ENCODE data around the gene ZBTB8OS.
"Not testable (repeated sequence)": the region's sequence is repeated elsewhere in the genome, so short reads cannot be mapped to it uniquely, and the experiment has no call there.

The ZBTB8OS gene

GRCh38 chr1:32650752-32651460 is 556 bp upstream of the ZBTB8OS start, which contains the start of gene RBBP4:
RBBP4 (plus strand) TSS chr1:32651208; CDS start chr1:32651307, 99 bp downstream.
- peak; percentile 99 for DNase-seq (ENCODE audit: low spot score)

- DNase-seq (ENCODE audit: low spot score), result no peak
Observed at GRCh38 chr1:32647308-32648134, 2.8 kb downstream of the ZBTB8OS start.

- no peak for DNase-seq (ENCODE audit: low spot score)
Observed at GRCh38 chr1:32644426-32644825, 5.9 kb downstream of the ZBTB8OS start.

- not testable (repeated sequence) for DNase-seq (ENCODE audit: low spot score)
Observed at GRCh38 chr1:32642292-32642827, 8.0 kb downstream of the ZBTB8OS start.

GRCh38 chr1:32639489-32640075 is 10.8 kb downstream of the ZBTB8OS start:
- DNase-seq (ENCODE audit: low spot score), result no peak

GRCh38 chr1:32636914-32637645 is 13.3 kb downstream of the ZBTB8OS start:
- no peak for DNase-seq (ENCODE audit: low spot score)

GRCh38 chr1:32635508-32636277 is 14.7 kb downstream of the ZBTB8OS start:
- DNase-seq (ENCODE audit: low spot score), result no peak

- DNase-seq (ENCODE audit: low spot score), result no peak
Observed at GRCh38 chr1:32632829-32633228, 17.5 kb downstream of the ZBTB8OS start.

- DNase-seq (ENCODE audit: low spot score), result not testable (repeated sequence)
Observed at GRCh38 chr1:32630173-32630572, 20.2 kb downstream of the ZBTB8OS start.

- peak; percentile 32 for DNase-seq (ENCODE audit: low spot score)
Observed at GRCh38 chr1:32627596-32628162, 22.7 kb downstream of the ZBTB8OS start.

- DNase-seq (ENCODE audit: low spot score), result no peak
Observed at GRCh38 chr1:32626176-32626575, 24.2 kb downstream of the ZBTB8OS start.

GRCh38 chr1:32623775-32624174 is 26.6 kb downstream of the ZBTB8OS start:
- DNase-seq (ENCODE audit: low spot score), result no peak

- no peak for DNase-seq (ENCODE audit: low spot score)
Observed at GRCh38 chr1:32622806-32623681, 27.3 kb downstream of the ZBTB8OS start.

GRCh38 chr1:32622205-32622604 is 28.1 kb downstream of the ZBTB8OS start:
- no peak for DNase-seq (ENCODE audit: low spot score)

- DNase-seq (ENCODE audit: low spot score), result no peak
Observed at GRCh38 chr1:32619701-32620485, 30.5 kb downstream of the ZBTB8OS start.

GRCh38 chr1:32618673-32619221 is 31.6 kb downstream of the ZBTB8OS start:
- DNase-seq (ENCODE audit: low spot score), result no peak

GRCh38 chr1:32613472-32613871 is 36.9 kb downstream of the ZBTB8OS start:
- no peak for DNase-seq (ENCODE audit: low spot score)

- DNase-seq (ENCODE audit: low spot score), result peak; percentile 32
Observed at GRCh38 chr1:32612189-32612881, 38.0 kb downstream of the ZBTB8OS start.
